Colonic mucosa (tissue), 4 donors: Measurements from ENCODE around the gene DOCK8. TPM values are rescaled to one million over a fixed set of nuclear protein-coding genes. Genes with fewer than 3 reads are reported as not detected.
A peak's percentile ranks its signal among the peaks of the same experiment; 100 is the strongest.

Source experiments
- DNase-seq: peaks from one replicate; pipeline ENCODE4 v3.0.0-alpha.2; 2020
- H3K27ac ChIP-seq: fragments of 200-600 bp; one replicate; pipeline ENCODE4 v1.8.0; 2021
- H3K27me3 ChIP-seq: fragments of 200-600 bp; one replicate; pipeline ENCODE4 v1.8.0; 2021
- H3K36me3 ChIP-seq: fragments of 200-600 bp; one replicate; pipeline ENCODE4 v1.8.0; 2021
- H3K4me1 ChIP-seq: fragments of 200-600 bp; one replicate; pipeline ENCODE4 v1.8.0; 2021; ENCODE audit warnings: mild to moderate bottlenecking
- H3K4me3 ChIP-seq: fragments of 200-600 bp; one replicate; pipeline ENCODE4 v1.8.0; 2021
- H3K9ac ChIP-seq, 2 donors: one replicate each; pipeline ENCODE4 v1.7.0; 2013; ENCODE audit warnings: control low read depth in 2 of 2, low read depth in 2 of 2, low read length in 2 of 2
- H3K9me3 ChIP-seq: fragments of 200-600 bp; one replicate; pipeline ENCODE4 v1.8.0; 2021
- intact Hi-C: fragments of 100-400 bp; cut with DNase I; formaldehyde crosslinking; loops from one replicate; pipeline ENCODE4 v1.14.1; 2022
- total RNA-seq, 2 donors: library from RNA; stranded (reverse); fragmentation: NEBNext Ultra II Directional in 1 of 2; extraction: Animal tissue kit (Norgen Biotek cat#: 25700) in 1 of 2; gene quantifications; one replicate each; pipeline ENCODE4 v1.2.1, GENCODE V29; 2021
- TF ChIP-seq, protein P1 (sequence below): fragments of 200-600 bp; IDR thresholded peaks from one replicate; pipeline ENCODE4 v1.8.0; 2022; ENCODE audit warnings: antibody characterized with exemption, mild to moderate bottlenecking
- donor health status: healthy.
- donor health status: DM: no; HTN: no; CAD: no.
- donor health status: DM: no; HTN: no; CAD: no.

Gene DOCK8
- total RNA-seq, 2 donors from 2014 or later: 5.8 to 7.1 TPM

DNA sequence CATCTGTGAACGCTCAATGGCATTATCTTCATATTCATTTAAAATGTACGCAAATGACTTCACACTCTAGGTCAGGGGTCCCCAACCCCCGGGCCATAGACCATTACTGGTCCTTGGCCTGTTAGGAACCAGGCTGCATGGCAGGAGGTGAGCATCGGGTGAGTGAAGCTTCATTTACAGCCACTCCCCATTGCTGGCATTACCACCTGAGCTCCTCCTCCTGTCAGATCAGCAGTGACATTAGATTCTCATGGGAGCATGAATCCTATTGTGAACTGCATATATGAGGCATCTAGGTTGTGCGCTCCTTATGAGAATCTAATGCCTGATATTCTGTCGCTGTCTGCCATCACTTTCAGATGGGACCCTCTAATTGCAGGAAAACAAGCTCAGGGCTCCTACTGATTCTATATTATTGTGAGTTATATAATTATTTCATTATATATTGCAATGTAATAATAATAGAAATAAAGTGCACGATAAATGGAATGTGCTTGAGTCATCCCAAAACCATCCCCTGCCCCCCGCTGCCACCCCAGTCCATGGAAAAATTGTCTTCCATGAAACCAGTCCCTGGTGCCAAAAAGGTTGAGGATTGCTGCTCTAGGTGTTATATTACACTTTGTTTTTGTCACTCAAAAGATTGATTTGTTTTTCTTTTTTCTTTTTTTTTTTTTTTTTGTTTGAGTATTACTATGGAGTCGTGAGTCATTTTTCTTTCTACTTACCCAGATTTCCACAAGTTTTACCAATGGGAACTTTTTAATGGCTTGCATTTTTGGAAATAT is 127.2 kb downstream of the DOCK8 start:
- H3K9ac ChIP-seq: no peak overlapping the region
- TF ChIP-seq, protein P1, sequence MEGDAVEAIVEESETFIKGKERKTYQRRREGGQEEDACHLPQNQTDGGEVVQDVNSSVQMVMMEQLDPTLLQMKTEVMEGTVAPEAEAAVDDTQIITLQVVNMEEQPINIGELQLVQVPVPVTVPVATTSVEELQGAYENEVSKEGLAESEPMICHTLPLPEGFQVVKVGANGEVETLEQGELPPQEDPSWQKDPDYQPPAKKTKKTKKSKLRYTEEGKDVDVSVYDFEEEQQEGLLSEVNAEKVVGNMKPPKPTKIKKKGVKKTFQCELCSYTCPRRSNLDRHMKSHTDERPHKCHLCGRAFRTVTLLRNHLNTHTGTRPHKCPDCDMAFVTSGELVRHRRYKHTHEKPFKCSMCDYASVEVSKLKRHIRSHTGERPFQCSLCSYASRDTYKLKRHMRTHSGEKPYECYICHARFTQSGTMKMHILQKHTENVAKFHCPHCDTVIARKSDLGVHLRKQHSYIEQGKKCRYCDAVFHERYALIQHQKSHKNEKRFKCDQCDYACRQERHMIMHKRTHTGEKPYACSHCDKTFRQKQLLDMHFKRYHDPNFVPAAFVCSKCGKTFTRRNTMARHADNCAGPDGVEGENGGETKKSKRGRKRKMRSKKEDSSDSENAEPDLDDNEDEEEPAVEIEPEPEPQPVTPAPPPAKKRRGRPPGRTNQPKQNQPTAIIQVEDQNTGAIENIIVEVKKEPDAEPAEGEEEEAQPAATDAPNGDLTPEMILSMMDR: no peak
- intact Hi-C loops: no loop called here
- no peaks in the 10 kb centered on the region for H3K36me3 ChIP-seq
- no peak for DNase-seq
- no peaks in the 10 kb centered on the region for H3K27me3 ChIP-seq
- H3K4me1 ChIP-seq: no peaks in the 10 kb centered on the region
- no peak overlapping the region for H3K27ac ChIP-seq
- no peak overlapping the region for H3K4me3 ChIP-seq
- H3K9me3 ChIP-seq: no peaks in the 10 kb centered on the region

DNA sequence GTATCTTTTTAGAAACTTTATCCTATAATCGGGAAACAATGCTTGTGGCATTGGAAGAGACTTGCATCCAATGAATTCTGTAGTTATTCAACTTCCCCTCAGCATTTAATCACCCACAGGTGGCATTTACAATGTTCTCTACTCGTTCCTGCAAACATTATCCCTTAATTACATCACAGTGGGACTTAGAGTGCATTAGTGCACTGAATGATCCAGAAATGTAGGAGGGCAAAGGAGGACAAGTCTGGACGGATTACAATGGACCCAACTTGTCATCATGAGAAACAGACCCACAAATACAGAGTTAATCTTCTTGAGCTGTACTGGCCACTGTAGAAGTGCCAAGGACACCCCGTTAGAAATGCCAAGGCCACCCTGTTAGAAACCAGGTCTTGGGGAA is 129.1 kb downstream of the DOCK8 start:
- intact Hi-C loops: no loop called here
- Histone ChIP-seq H3K27me3 (no peaks in the 10 kb centered on the region), H3K27ac (no peak overlapping the region), H3K9ac (no peak overlapping the region), H3K4me3 (no peak overlapping the region), H3K4me1 (no peaks in the 10 kb centered on the region), H3K36me3 (no peaks in the 10 kb centered on the region), H3K9me3 (no peaks in the 10 kb centered on the region)
- TF ChIP-seq, protein P1: no peak
- no peak for DNase-seq

DNA sequence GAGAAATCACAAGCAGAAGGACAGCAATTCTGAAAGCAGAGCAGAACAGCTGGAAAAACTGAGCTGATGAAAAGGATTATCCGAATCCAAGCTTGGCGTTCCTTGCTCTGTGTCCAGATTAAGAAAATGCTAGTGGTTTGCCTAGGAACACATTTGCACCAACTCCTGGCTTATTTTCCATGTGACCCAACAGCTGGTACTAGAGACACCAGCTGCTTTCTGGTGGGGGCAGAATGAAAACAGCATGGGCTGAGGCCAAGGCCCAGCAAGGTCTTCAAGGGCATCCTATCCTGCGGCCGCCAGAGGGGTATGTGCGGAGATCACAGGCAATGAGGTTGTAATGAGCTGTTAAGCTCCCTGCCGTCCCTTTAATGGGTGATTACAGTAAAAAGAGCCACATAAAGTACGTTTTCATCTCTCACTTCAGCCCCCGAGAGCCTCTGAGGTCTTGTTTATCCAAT is 131.5 kb downstream of the DOCK8 start:
- intact Hi-C loops: no loop called here
- Histone ChIP-seq H3K9me3 (no peaks in the 10 kb centered on the region), H3K9ac (no peak overlapping the region), H3K4me3 (no peak overlapping the region), H3K36me3 (no peaks in the 10 kb centered on the region), H3K27me3 (no peaks in the 10 kb centered on the region), H3K27ac (no peak overlapping the region), H3K4me1 (no peaks in the 10 kb centered on the region)
- no peak for DNase-seq
- TF ChIP-seq, protein P1: no peak

DNA sequence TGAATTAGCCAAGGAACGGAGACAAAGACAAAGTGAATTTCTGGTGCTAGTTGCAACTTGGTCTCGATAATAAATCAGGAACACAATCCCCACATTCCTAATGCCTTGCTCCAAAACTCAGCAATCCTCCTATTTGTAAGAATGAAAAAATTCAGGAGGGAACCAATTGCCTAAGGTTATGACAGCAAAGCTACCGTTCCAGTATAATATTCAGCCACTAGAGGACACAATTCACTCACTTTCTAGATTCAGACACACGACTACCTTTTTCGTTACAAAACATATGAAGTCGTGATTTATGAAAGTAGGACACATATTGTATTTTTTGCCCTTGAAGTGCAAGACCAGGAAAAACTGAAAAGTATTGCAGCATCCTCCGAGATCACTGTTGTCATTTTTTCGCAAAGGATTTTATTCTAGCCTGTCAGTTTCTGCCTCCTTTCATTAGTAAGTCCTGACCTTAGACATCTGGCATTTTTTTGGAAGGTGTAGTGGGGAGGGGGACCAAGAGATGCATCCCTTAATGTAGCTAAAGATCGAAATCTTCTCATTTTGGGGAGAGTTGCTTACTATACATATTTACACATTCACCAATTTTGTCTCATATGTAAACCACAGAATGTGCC is 133.1 kb downstream of the DOCK8 start:
- H3K36me3 ChIP-seq: no peaks in the 10 kb centered on the region
- H3K4me3 ChIP-seq: no peak overlapping the region
- no peaks in the 10 kb centered on the region for H3K27me3 ChIP-seq
- H3K9ac ChIP-seq: no peak overlapping the region
- no peaks in the 10 kb centered on the region for H3K9me3 ChIP-seq
- no peaks in the 10 kb centered on the region for H3K4me1 ChIP-seq
- no peak overlapping the region for H3K27ac ChIP-seq
- no peak for DNase-seq
- intact Hi-C loops: no loop called here
- TF ChIP-seq, protein P1: peak; percentile 57

DNA sequence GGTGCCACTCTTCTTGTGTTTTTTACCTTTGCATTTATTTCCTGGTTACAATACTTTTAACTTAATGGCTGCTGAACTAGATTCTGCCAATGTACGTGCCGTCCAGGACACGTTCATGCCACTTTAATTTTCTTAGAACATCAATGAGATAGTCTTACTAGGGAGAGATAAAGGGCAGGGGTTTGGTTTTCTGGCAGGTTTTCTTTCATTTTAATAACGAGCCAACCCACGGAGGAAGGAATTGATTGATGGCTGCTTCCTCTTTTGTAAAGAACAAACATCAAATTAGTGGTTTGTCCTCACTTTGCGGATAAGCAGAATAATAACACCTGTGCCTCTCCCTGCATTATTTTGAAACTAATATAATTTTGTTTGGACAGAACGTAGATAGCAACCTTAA is 135.7 kb downstream of the DOCK8 start:
- Histone ChIP-seq H3K4me3 (no peak overlapping the region), H3K36me3 (no peaks in the 10 kb centered on the region), H3K27me3 (no peaks in the 10 kb centered on the region), H3K9me3 (no peaks in the 10 kb centered on the region), H3K9ac (no peak overlapping the region), H3K4me1 (no peaks in the 10 kb centered on the region), H3K27ac (no peak overlapping the region)
- intact Hi-C loops: no loop called here
- TF ChIP-seq, protein P1: no peak
- DNase-seq: no peak
